GM12878 (cell line): ENCODE measurements around the gene ZNF772. TPM values are rescaled to one million over a fixed set of nuclear protein-coding genes. Genes with fewer than 3 reads are reported as not detected.

ENCODE experiments used
- ATAC-seq: fragments of 200-7000 bp; cut with Tn5 transposase; 3 replicates; pipeline ENCODE4 v1.9.1; 2020; ENCODE audit warnings: mild to moderate bottlenecking, moderate library complexity
- Bru-seq: library from RNA; stranded (reverse); fragments of 400-500 nt; gene quantifications from one replicate; lab custom pipeline; 2021; lab: Mats Ljungman, UMichigan
- BruChase-seq, 2 experiments: library from RNA; stranded (reverse); fragments of 400-500 nt; gene quantifications; one replicate each; lab custom pipeline; 2021; lab: Mats Ljungman, UMichigan
- BruUV-seq: library from RNA; stranded (reverse); fragments of 400-500 nt; replicated peaks from 2 replicates; lab custom pipeline; 2021; lab: Mats Ljungman, UMichigan
- CTCF ChIA-PET: fragments of 300-600 bp; sonication (Branson Sonifier 250); formaldehyde crosslinking; extraction: SDS; loops from one replicate; lab custom pipeline; 2021; ENCODE audit warnings: inconsistent platforms; lab: Yijun Ruan, JAX
- POLR2A ChIA-PET: fragments of 350-600 bp; formaldehyde crosslinking; extraction: SDS; loops from one replicate; lab custom pipeline; 2021; ENCODE audit warnings: inconsistent platforms; lab: Charles Lee
- RAD21 ChIA-PET: fragments of 300-600 bp; sonication (Branson Sonifier 250); formaldehyde crosslinking; loops from one replicate; lab custom pipeline; 2023; ENCODE audit warnings: antibody characterized with exemption; ENCODE audit not compliant: unreplicated experiment; lab: Charles Lee
- SMC1A ChIA-PET: fragments of 300-600 bp; sonication (Branson Sonifier 250); formaldehyde crosslinking; loops from one replicate; lab custom pipeline; 2023; ENCODE audit not compliant: unreplicated experiment, uncharacterized antibody; lab: Charles Lee
- DNase-seq: peaks from one replicate; pipeline ENCODE4 v3.0.0-alpha.2; 2011; ENCODE audit warnings: low read depth, low spot score
- FAIRE-seq: peaks from 3 replicates; lab custom pipeline; 2011; peaks lifted over from hg19 to GRCh38; lab: Jason Lieb, UNC
- H2AFZ ChIP-seq: 2 replicates; pipeline ENCODE4 v1.6.0; 2011; ENCODE audit warnings: low read depth, low read length, control low read depth; ENCODE audit not compliant: control insufficient read depth
- H3K27ac ChIP-seq: 2 replicates; pipeline ENCODE4 v1.5.1; 2011; ENCODE audit warnings: control low read depth; ENCODE audit not compliant: control insufficient read depth, insufficient read depth
- H3K27me3 ChIP-seq, 2 experiments: replicated peaks in 1 of 2; 2 replicates each; pipeline versions ENCODE4 v1.6.0 to v1.6.1; 2011; ENCODE audit warnings: low read length in 1 of 2; ENCODE audit not compliant: control insufficient read depth in 2 of 2, insufficient read depth in 2 of 2
- H3K36me3 ChIP-seq, 2 experiments: 2 replicates each; pipeline ENCODE4 v1.5.1; 2011; ENCODE audit warnings: low read length in 1 of 2; ENCODE audit not compliant: control insufficient read depth in 2 of 2, insufficient read depth in 2 of 2
- H3K4me1 ChIP-seq: 2 replicates; pipeline ENCODE4 v1.6.1; 2011; ENCODE audit warnings: mild to moderate bottlenecking, low read length, moderate library complexity, mixed read lengths; ENCODE audit not compliant: control insufficient read depth, insufficient read depth
- H3K4me2 ChIP-seq: 2 replicates; pipeline ENCODE4 v1.6.0; 2011; ENCODE audit warnings: control low read depth; ENCODE audit not compliant: control insufficient read depth, insufficient read depth
- H3K4me3 ChIP-seq: fragments of 200-600 bp; sonication (generic); 2 replicates; pipeline ENCODE4 v1.5.1; 2016
- H3K79me2 ChIP-seq: 2 replicates; pipeline ENCODE4 v1.6.0; 2011; ENCODE audit warnings: low read length; ENCODE audit not compliant: control insufficient read depth, insufficient read depth
- H3K9ac ChIP-seq: 2 replicates; pipeline ENCODE4 v1.8.0; 2011; ENCODE audit warnings: low read length, control low read depth, mixed read lengths; ENCODE audit not compliant: control insufficient read depth, insufficient read depth
- H3K9me3 ChIP-seq: replicated peaks from 3 replicates; pipeline ENCODE4 v1.5.1; 2011; ENCODE audit warnings: mild to moderate bottlenecking, low read length; ENCODE audit not compliant: control insufficient read depth, insufficient read depth
- H4K20me1 ChIP-seq: 2 replicates; pipeline ENCODE4 v1.6.0; 2011; ENCODE audit not compliant: control insufficient read depth, insufficient read depth
- BCL11A ChIP-seq: IDR thresholded peaks from 2 replicates; pipeline ENCODE4 v1.6.1; 2011; ENCODE audit warnings: low read depth, low read length
- IRF3 ChIP-seq: fragments of 450-650 bp; IDR thresholded peaks from 2 replicates; pipeline ENCODE4 v1.6.1; 2014; ENCODE audit warnings: mild to moderate bottlenecking
- PKNOX1 ChIP-seq: fragments of 450-650 bp; IDR thresholded peaks from 2 replicates; pipeline ENCODE4 v1.6.1; 2016; ENCODE audit warnings: mild to moderate bottlenecking
- SMC3 ChIP-seq: IDR thresholded peaks from 2 replicates; pipeline ENCODE4 v1.6.1; 2011; ENCODE audit warnings: low read length, improper control_type of control experiment, borderline replicate concordance
- STAT3 ChIP-seq: IDR thresholded peaks from 2 replicates; pipeline ENCODE4 v1.6.1; 2011; ENCODE audit warnings: low read depth, low read length, improper control_type of control experiment
- SUPT20H ChIP-seq: IDR thresholded peaks from 2 replicates; pipeline ENCODE4 v1.6.1; 2011; ENCODE audit warnings: low read depth, mild to moderate bottlenecking, low read length, moderate library complexity, borderline replicate concordance; ENCODE audit not compliant: control insufficient read depth
- TARDBP ChIP-seq: IDR thresholded peaks from 2 replicates; pipeline ENCODE4 v1.6.1; 2016; ENCODE audit warnings: borderline replicate concordance
- WRNIP1 ChIP-seq: IDR thresholded peaks from 2 replicates; pipeline ENCODE4 v1.6.1; 2011; ENCODE audit warnings: low read depth, low read length, improper control_type of control experiment, borderline replicate concordance
- ZBTB11 ChIP-seq: fragments of 450-650 bp; formaldehyde crosslinking; IDR thresholded peaks from 2 replicates; pipeline ENCODE4 v1.5.0; 2022; ENCODE audit warnings: mild to moderate bottlenecking, missing genetic modification characterization
- ZSCAN29 ChIP-seq: fragments of 450-650 bp; IDR thresholded peaks from 2 replicates; pipeline ENCODE4 v1.6.1; 2017; ENCODE audit warnings: mild to moderate bottlenecking, moderate library complexity
- ZZZ3 ChIP-seq: IDR thresholded peaks from 2 replicates; pipeline ENCODE4 v1.6.1; 2011; ENCODE audit warnings: low read depth; ENCODE audit not compliant: control insufficient read depth, insufficient read length
- WGBS: methylation state at CpG from one replicate; pipeline ENCODE4 v1.1.6; 2016; ENCODE audit warnings: low lambda C conversion rate; ENCODE audit not compliant: insufficient replicate concordance, insufficient coverage; ENCODE audit errors: missing lambda C conversion rate; 5-methylcytosine and 5-hydroxymethylcytosine counted together
- in situ Hi-C: fragments of 300-500 bp; cut with MboI; formaldehyde crosslinking; loops from 9 replicates; pipeline ENCODE4 v1.14.3; 2018; ENCODE audit warnings: mixed read lengths
- intact Hi-C: fragments of 100-400 bp; cut with micrococcal nuclease; formaldehyde crosslinking; loops from one replicate; pipeline ENCODE4 v1.14.2; 2022; ENCODE audit not compliant: unreplicated experiment
- long read RNA-seq, 2 experiments: library from polyadenylated mRNA; unstranded; transcript quantifications; one replicate each; pipeline ENCODE4 v2.0.0, GENCODE V29; 2019 to 2020
- polyA minus RNA-seq, 3 experiments: library from RNA; depleted of rRNA, polyadenylated mRNA; stranded (reverse); fragments of >200 nt; gene quantifications; 2 replicates each; pipeline ENCODE4 v1.2.3, GENCODE V29; 2011
- polyA plus RNA-seq, 11 experiments: library from polyadenylated mRNA; depleted of rRNA in 4 of 11; unstranded in 6 of 11; stranded (reverse) in 5 of 11; fragments of >200 nt; fragmentation: Nextera tagmentation in 4 of 11; fragmentation: Illumina TruSeq in 1 of 11; extraction: Ambion mirVana in 4 of 11; extraction: Trizol in 1 of 11; gene quantifications; 1 replicate in 1 of 11; 2 replicates in 10 of 11; pipeline versions ENCODE4 v1.2.1 to v1.2.3, GENCODE V29; 2011 to 2016; ENCODE audit warnings: inconsistent platforms in 2 of 11, missing spikeins in 2 of 11, low read depth in 1 of 11
- total RNA-seq, 4 experiments: library from RNA; depleted of rRNA in 3 of 4; stranded (reverse); fragments of >200 nt in 3 of 4; fragmentation: Illumina TruSeq in 1 of 4; extraction: Trizol in 1 of 4; gene quantifications; 2 replicates each; pipeline versions ENCODE4 v1.2.1 to v1.2.3, GENCODE V29; 2013 to 2021

The ZNF772 gene
- 27.5 and 32.4 TPM in 2 replicates for total RNA-seq (2013; cell fraction: nucleolus; rRNA removed)
- total RNA-seq (2014; rRNA removed): 8.7 and 9.4 TPM in 2 replicates
- 7.2 and 7.3 TPM in 2 replicates for total RNA-seq (2014; rRNA removed; fragmentation: Illumina TruSeq; extraction: Trizol)
- total RNA-seq (2021): 5.1 and 5.9 TPM in 2 replicates
- polyA plus RNA-seq (2011; ENCODE audit: low read depth): 1.6 TPM
- polyA plus RNA-seq (2011; rRNA removed): 3.9 and 5.5 TPM in 2 replicates
- 3.2 and 3.8 TPM in 2 replicates for polyA plus RNA-seq (2011; cell fraction: cytosol; rRNA removed)
- 3.3 and 4.2 TPM in 2 replicates for polyA plus RNA-seq (2011; cell fraction: nucleus; rRNA removed)
- 1.8 and 2.5 TPM in 2 replicates for polyA plus RNA-seq (2012)
- polyA plus RNA-seq (2014; fragmentation: Illumina TruSeq; extraction: Trizol): 3.7 and 4.4 TPM in 2 replicates
- under 1 TPM; 0.42 to 0.98 TPM for polyA plus RNA-seq (2014; fragmentation: Nextera tagmentation; extraction: Ambion mirVana)
- polyA plus RNA-seq (2014; rRNA removed): 3.0 and 3.2 TPM in 2 replicates
- polyA plus RNA-seq (2016; fragmentation: Nextera tagmentation; extraction: Ambion mirVana): 1 to 10 TPM; 3.3 to 3.7 TPM
- polyA minus RNA-seq (2011; rRNA and poly(A)+ RNA removed): 12.8 and 13.5 TPM in 2 replicates
- 1.6 and 2.5 TPM in 2 replicates for polyA minus RNA-seq (2011; cell fraction: cytosol; rRNA and poly(A)+ RNA removed)
- 9.9 and 11.3 TPM in 2 replicates for polyA minus RNA-seq (2011; cell fraction: nucleus; rRNA and poly(A)+ RNA removed)
- Bru-seq, nascent RNA: percentile 68 among the genes with signal in this experiment
- percentile 64 among the genes with signal in this experiment for BruChase-seq, experiment 1, labeled RNA remaining after a 6-hour chase
- percentile 75 among the genes with signal in this experiment for BruChase-seq, experiment 2, labeled RNA remaining after a 2-hour chase
- long read RNA-seq, experiment 1: 0 reads
- long read RNA-seq, experiment 2, full-length matches to known transcripts: 6 of 7 reads
- long read RNA-seq, experiment 2, partial matches to known transcripts: 0 of 7 reads
- long read RNA-seq, experiment 2, other reads (novel, unspliced or antisense): 1 of 7 reads

DNA sequence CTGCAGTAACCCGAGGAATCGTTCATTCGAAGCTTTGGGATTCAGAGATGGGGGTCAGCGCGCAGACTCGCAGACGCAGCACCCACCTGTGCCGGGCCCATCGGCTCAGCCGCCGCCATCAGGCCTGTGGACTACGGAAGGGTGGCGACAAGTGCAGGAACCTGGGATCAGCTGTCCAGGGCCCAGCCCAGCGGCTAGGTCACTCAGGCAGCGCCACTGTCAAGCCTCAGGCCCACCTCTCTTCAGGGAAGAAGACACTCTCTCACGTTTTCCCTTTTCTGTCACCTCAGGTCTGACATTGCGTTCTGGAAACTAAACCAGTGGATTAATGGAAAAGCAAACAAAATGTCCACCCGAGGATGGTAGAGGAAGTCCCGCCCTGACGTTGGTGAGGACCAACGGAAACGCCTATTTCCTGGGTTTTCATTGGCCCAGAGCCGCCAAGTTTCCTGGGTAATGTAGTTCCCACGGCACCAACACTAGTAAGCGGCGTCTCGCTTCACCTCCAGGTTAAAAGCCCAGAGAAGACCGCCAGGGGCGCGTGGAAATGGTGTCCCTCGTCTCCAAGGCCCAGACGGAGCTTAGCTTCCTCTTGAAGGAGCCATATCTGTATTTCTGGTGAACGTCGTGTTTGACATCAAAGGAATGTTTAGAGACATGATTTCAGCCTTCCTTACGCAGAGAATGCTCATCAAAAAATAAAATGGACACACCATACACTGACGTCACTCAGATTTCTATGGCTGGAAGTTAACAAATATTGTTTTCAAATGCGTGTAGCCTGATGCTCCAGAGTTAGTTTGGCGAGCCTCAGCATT is at the start of gene ZNF772:
Gene ZNF772, minus strand, starts transcription at position 376 of the 818 bp plus-strand sequence. Its CDS starts 257 bp downstream, at position 119.
- H3K27me3 ChIP-seq: no peaks in the 10 kb centered on the region
- RAD21 ChIA-PET: interaction anchor here (0.9 kb wide), 1 partner anchor 201 kb away, joined by 3 read pairs; no protein-coding TSS in a partner anchor
- no peaks in the 10 kb centered on the region; the same call in 1 of the 2 replicates for H3K4me1 ChIP-seq
- H3K9me3 ChIP-seq: peaks cover 51% of the 10 kb centered on the region
- H3K9ac ChIP-seq: peak within 1 kb of the TSS; percentile 60
- CTCF ChIA-PET: interaction anchor here (1.0 to 1.4 kb wide), 2 partner anchors 43 to 438 kb away, joined by 3 to 4 read pairs; partner anchors contain the start of gene ZNF749
- H4K20me1 ChIP-seq: no peaks in the 10 kb centered on the region
- SMC1A ChIA-PET: no interaction called here
- peak; percentile 73 for DNase-seq
- H3K4me3 ChIP-seq: peak within 1 kb of the TSS; percentile 82
- peak within 1 kb of the TSS; percentile 75 for H3K27ac ChIP-seq
- FAIRE-seq: peak; percentile 87
- ATAC-seq: peak; percentile 100
- 19% methylated on average over 38 of the region's 38 CpGs for WGBS
- no TSS peak for BruUV-seq
- H2AFZ ChIP-seq: peak within 1 kb of the TSS; percentile 97
- peaks cover 0 to 4% of the 10 kb centered on the region in 2 experiments; a peak in 2 of 4 replicates for H3K36me3 ChIP-seq
- H3K4me2 ChIP-seq: peak within 1 kb of the TSS; percentile 83
- POLR2A ChIA-PET: interaction anchor here (1.4 kb wide), 1 partner anchor 10 kb away, joined by 7 read pairs; the partner anchor contains the start of gene ZNF419
- in situ Hi-C loops (no loop called here), intact Hi-C loops (no loop called here)
- H3K79me2 ChIP-seq: no peaks in the 10 kb centered on the region; the same call in 1 of the 2 replicates
- no peak for TF ChIP-seq WRNIP1
- TF ChIP-seq ZZZ3: no peak
- TF ChIP-seq PKNOX1: 0 out of 2 replicates have a peak, but pooled peaks have one; percentile 37
- no peak for TF ChIP-seq IRF3
- TF ChIP-seq ZSCAN29: no peak
- TF ChIP-seq SUPT20H: no peak
- no peak for TF ChIP-seq SMC3
- TF ChIP-seq BCL11A: no peak
- TF ChIP-seq STAT3: no peak
- TF ChIP-seq ZBTB11 (CRISPR knock-in tag): no peak
- TF ChIP-seq TARDBP: no peak
